Breast epithelium (tissue), 4 donors: Measurements from ENCODE around the gene RTCB. TPM values are rescaled to one million over a fixed set of nuclear protein-coding genes. Genes with fewer than 3 reads are reported as not detected.

ENCODE experiments used
- DNase-seq, 2 donors: peaks; one replicate each; pipeline ENCODE4 v3.0.0-alpha.2; 2019; ENCODE audit warnings: low spot score in 2 of 2
- H3K27ac ChIP-seq, 2 donors: fragments of 200-600 bp; sonication (generic) in 1 of 2; one replicate each; pipeline ENCODE4 v1.5.1; 2016 to 2019; ENCODE audit warnings: mild to moderate bottlenecking in 1 of 2
- H3K27me3 ChIP-seq, 2 donors: fragments of 200-600 bp; sonication (generic) in 1 of 2; one replicate each; pipeline versions ENCODE4 v1.5.1 to v1.6.0; 2017 to 2019; ENCODE audit warnings: control low read depth in 1 of 2, mild to moderate bottlenecking in 1 of 2
- H3K36me3 ChIP-seq: fragments of 200-600 bp; one replicate; pipeline ENCODE4 v1.5.1; 2019
- H3K4me1 ChIP-seq, 2 donors: fragments of 200-600 bp; sonication (generic); one replicate each; pipeline ENCODE4 v1.5.1; 2016 to 2019; ENCODE audit warnings: control low read depth in 1 of 2
- H3K4me3 ChIP-seq, 3 donors: fragments of 200-600 bp; sonication (generic); 1 replicate in 2 of 3; 2 replicates in 1 of 3; pipeline ENCODE4 v1.5.1; 2016 to 2019; ENCODE audit warnings: mild to moderate bottlenecking in 3 of 3, moderate library complexity in 2 of 3
- H3K9me3 ChIP-seq, 2 donors: fragments of 200-600 bp; sonication (generic) in 1 of 2; one replicate each; pipeline ENCODE4 v1.5.1; 2016 to 2019; ENCODE audit warnings: control low read depth in 1 of 2
- POLR2A ChIP-seq: fragments of 450-650 bp; IDR thresholded peaks from one replicate; pipeline ENCODE4 v1.6.1; 2016; ENCODE audit warnings: antibody characterized with exemption, mild to moderate bottlenecking, moderate library complexity
- POLR2AphosphoS5 ChIP-seq, 3 donors: sonication (generic); formaldehyde crosslinking; IDR thresholded peaks; one replicate each; pipeline ENCODE4 v1.6.1; 2017; ENCODE audit warnings: antibody characterized with exemption in 3 of 3
- intact Hi-C: fragments of 100-400 bp; cut with DNase I; formaldehyde crosslinking; loops from one replicate; pipeline ENCODE4 v1.15.1; 2023; ENCODE audit warnings: low total_unique reads
- total RNA-seq, 3 donors: library from RNA; depleted of rRNA; stranded (reverse); fragments of >200 nt; gene quantifications; one replicate each; pipeline ENCODE4 v1.1.0, GENCODE V29; 2016
- TF ChIP-seq, protein P1 (sequence below), 3 donors: fragments of 450-650 bp; IDR thresholded peaks; one replicate each; pipeline ENCODE4 v1.5.1; 2016 to 2017; ENCODE audit warnings: antibody characterized with exemption in 3 of 3, mild to moderate bottlenecking in 3 of 3, moderate library complexity in 3 of 3

Gene RTCB
- total RNA-seq, 3 donors from 2014 or later, result 75.4 to 84.6 (median 76.6) TPM

GRCh38 chr22:32401486-32401885, 10.6 kb downstream of the RTCB start:
- Histone ChIP-seq H3K36me3 (peaks cover 11% of the 10 kb centered on the region), H3K27me3 (no peaks in the 10 kb centered on the region), H3K9me3 (no peaks in the 10 kb centered on the region), H3K4me3 (no peak overlapping the region), H3K27ac (no peak overlapping the region), H3K4me1 (no peaks in the 10 kb centered on the region)
- TF ChIP-seq, protein P1, sequence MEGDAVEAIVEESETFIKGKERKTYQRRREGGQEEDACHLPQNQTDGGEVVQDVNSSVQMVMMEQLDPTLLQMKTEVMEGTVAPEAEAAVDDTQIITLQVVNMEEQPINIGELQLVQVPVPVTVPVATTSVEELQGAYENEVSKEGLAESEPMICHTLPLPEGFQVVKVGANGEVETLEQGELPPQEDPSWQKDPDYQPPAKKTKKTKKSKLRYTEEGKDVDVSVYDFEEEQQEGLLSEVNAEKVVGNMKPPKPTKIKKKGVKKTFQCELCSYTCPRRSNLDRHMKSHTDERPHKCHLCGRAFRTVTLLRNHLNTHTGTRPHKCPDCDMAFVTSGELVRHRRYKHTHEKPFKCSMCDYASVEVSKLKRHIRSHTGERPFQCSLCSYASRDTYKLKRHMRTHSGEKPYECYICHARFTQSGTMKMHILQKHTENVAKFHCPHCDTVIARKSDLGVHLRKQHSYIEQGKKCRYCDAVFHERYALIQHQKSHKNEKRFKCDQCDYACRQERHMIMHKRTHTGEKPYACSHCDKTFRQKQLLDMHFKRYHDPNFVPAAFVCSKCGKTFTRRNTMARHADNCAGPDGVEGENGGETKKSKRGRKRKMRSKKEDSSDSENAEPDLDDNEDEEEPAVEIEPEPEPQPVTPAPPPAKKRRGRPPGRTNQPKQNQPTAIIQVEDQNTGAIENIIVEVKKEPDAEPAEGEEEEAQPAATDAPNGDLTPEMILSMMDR (IDR thresholded peaks at IDR 0.05), result no peak
- no peak for TF ChIP-seq POLR2AphosphoS5 (IDR thresholded peaks at IDR 0.05)
- no peak for TF ChIP-seq POLR2A
- no peak for DNase-seq
- intact Hi-C loops, result no loop called here

DNA sequence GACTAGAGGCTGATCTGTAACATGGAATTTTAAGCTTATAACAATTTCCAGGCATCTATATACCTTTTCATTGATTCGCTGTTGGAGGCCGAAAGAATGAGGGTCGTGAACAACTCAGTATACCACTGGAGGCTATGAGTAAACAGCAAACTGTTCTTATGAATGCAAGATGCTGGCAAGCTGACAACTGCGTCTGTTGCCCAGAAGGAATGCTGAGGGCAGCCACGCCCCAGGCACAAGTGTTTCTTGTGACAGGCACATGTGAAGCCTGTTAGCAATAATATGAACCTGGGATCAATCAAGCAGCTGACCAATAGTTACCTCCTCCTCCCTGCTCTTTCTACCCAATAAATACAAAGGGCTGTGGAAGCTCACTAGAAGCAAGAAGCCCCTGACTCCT, 15.3 kb downstream of the RTCB start:
- DNase-seq, result no peak
- no peak for TF ChIP-seq POLR2A
- no peak for TF ChIP-seq POLR2AphosphoS5 (IDR thresholded peaks at IDR 0.05)
- TF ChIP-seq, protein P1 (IDR thresholded peaks at IDR 0.05), result no peak
- Histone ChIP-seq H3K4me1 (no peaks in the 10 kb centered on the region), H3K4me3 (no peak overlapping the region), H3K27ac (no peak overlapping the region), H3K9me3 (no peaks in the 10 kb centered on the region), H3K36me3 (peaks cover 23% of the 10 kb centered on the region), H3K27me3 (no peaks in the 10 kb centered on the region)
- intact Hi-C loops, result no loop called here

DNA sequence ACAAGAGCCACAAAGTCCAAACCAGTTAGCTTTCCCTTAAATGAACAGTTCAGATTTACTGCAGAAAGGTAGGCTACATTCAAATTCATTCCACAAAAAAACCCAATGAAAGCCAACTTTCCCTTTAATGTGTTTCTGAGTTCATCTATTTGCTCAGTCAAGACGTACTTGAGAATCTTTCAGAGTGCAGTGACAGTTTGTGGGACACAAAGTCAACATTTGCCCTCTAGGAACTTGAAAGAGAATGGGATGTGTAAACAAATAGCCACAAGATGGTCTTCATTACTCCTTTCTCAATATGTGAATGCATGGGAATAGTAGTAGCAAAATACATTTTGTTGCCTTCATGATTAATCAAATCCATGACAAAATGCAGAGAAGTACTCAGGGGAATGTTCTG, 15.8 kb downstream of the RTCB start:
- Histone ChIP-seq H3K27me3 (no peaks in the 10 kb centered on the region), H3K36me3 (peaks cover 23% of the 10 kb centered on the region), H3K27ac (no peak overlapping the region), H3K4me1 (no peaks in the 10 kb centered on the region), H3K4me3 (no peak overlapping the region), H3K9me3 (no peaks in the 10 kb centered on the region)
- TF ChIP-seq, protein P1 (IDR thresholded peaks at IDR 0.05), result no peak
- DNase-seq, result no peak
- intact Hi-C loops, result no loop called here

GRCh38 chr22:32395107-32395506, 16.9 kb downstream of the RTCB start:
- Histone ChIP-seq H3K36me3 (peaks cover 23% of the 10 kb centered on the region), H3K27ac (no peak overlapping the region), H3K9me3 (no peaks in the 10 kb centered on the region), H3K27me3 (no peaks in the 10 kb centered on the region), H3K4me3 (no peak overlapping the region), H3K4me1 (no peaks in the 10 kb centered on the region)
- no peak for DNase-seq
- intact Hi-C loops, result no loop called here
- TF ChIP-seq POLR2A, result no peak
- TF ChIP-seq, protein P1 (IDR thresholded peaks at IDR 0.05), result no peak

DNA sequence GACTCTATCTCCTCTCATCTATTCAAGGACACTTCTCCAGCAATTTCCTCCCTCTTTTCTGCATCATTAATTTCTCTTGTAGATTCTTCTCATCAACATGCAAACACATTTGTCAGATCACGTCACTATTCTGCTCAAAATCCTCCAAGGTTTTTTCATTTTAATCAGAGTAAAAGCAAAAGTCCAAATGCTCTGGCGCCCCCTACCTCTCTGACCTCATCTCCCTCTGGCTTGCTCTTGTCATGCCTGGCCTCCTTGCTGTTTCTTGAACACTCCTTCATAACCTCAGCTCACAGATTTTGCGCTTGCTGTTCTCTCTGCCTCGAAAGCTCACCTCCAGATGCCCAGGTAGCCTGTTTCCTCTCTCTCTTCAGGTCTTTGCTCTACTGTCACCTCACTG, 22.4 kb downstream of the RTCB start:
- no peaks in the 10 kb centered on the region for H3K9me3 ChIP-seq
- H3K4me1 ChIP-seq, result no peaks in the 10 kb centered on the region
- intact Hi-C loops, result no loop called here
- no peaks in the 10 kb centered on the region for H3K27me3 ChIP-seq
- H3K27ac ChIP-seq, result no peak overlapping the region
- no peak for DNase-seq
- peaks cover 11% of the 10 kb centered on the region for H3K36me3 ChIP-seq
- no peak overlapping the region for H3K4me3 ChIP-seq
- TF ChIP-seq, protein P1 (IDR thresholded peaks at IDR 0.05), result no peak
- TF ChIP-seq POLR2A (no peak), POLR2AphosphoS5 (IDR thresholded peaks at IDR 0.05) (no peak)
